Endothelial cell of umbilical vein (primary cell): ENCODE measurements around the gene VIT. TPM values are rescaled to one million over a fixed set of nuclear protein-coding genes. Genes with fewer than 3 reads are reported as not detected.

Experiments
- BruUV-seq: library from RNA; stranded (reverse); fragments of 400-500 nt; replicated peaks from 2 replicates; lab custom pipeline; 2021; lab: Mats Ljungman, UMichigan
- CTCF ChIA-PET: fragments of 300-600, 350-600 bp; sonication (Branson Sonifier 250); formaldehyde crosslinking; loops from one replicate; lab custom pipeline; 2021; ENCODE audit warnings: antibody characterized with exemption, inconsistent platforms; lab: Charles Lee
- POLR2A ChIA-PET: fragments of 300-600, 350-600 bp; sonication (Branson Sonifier 250); formaldehyde crosslinking; loops from one replicate; lab custom pipeline; 2021; ENCODE audit warnings: antibody characterized with exemption, inconsistent platforms; lab: Charles Lee
- DNase-seq: peaks from one replicate; pipeline ENCODE4 v3.0.0-alpha.2; 2011; ENCODE audit warnings: low read depth, low spot score
- FAIRE-seq: peaks from 2 replicates; lab custom pipeline; 2011; peaks lifted over from hg19 to GRCh38; lab: Jason Lieb, UNC
- H2AFZ ChIP-seq: 2 replicates; pipeline ENCODE4 v1.6.0; 2012; ENCODE audit warnings: low read depth, low read length, control low read depth, inconsistent platforms
- H3K27ac ChIP-seq: 2 replicates; pipeline ENCODE4 v1.5.1; 2011; ENCODE audit warnings: low read depth, mild to moderate bottlenecking, control low read depth, low read length, moderate library complexity; ENCODE audit not compliant: insufficient read depth
- H3K27me3 ChIP-seq, 2 experiments: 2 replicates each; pipeline versions ENCODE4 v1.6.0 to v1.6.1; 2011; ENCODE audit warnings: low read length in 2 of 2, mixed read lengths in 1 of 2; ENCODE audit not compliant: control insufficient read depth in 2 of 2, insufficient read depth in 2 of 2
- H3K36me3 ChIP-seq, 2 experiments: 2 replicates in 1 of 2; 3 replicates in 1 of 2; pipeline ENCODE4 v1.5.1; 2011; ENCODE audit warnings: low read length in 2 of 2, mild to moderate bottlenecking in 1 of 2, moderate library complexity in 1 of 2; ENCODE audit not compliant: control insufficient read depth in 2 of 2, insufficient read depth in 2 of 2; ENCODE audit errors: extremely low read depth in 1 of 2
- H3K4me1 ChIP-seq: 3 replicates; pipeline ENCODE4 v1.5.1; 2011; ENCODE audit warnings: mild to moderate bottlenecking, low read length; ENCODE audit not compliant: control insufficient read depth, insufficient read depth; ENCODE audit errors: extremely low read depth
- H3K4me2 ChIP-seq: 2 replicates; pipeline ENCODE4 v1.6.1; 2011; ENCODE audit warnings: low read length, control low read depth, mixed read lengths; ENCODE audit not compliant: insufficient read depth
- H3K4me3 ChIP-seq, 3 experiments: fragments of 200-600 bp in 1 of 3; sonication (generic), shearing (Covaris generic) in 1 of 3; replicated peaks in 1 of 3; 2 replicates each; pipeline ENCODE4 v1.5.1; 2011 to 2016; ENCODE audit warnings: control low read depth in 3 of 3, low read length in 3 of 3, mild to moderate bottlenecking in 2 of 3, inconsistent platforms in 1 of 3, low read depth in 1 of 3, moderate library complexity in 1 of 3; ENCODE audit not compliant: insufficient read depth in 1 of 3
- H3K79me2 ChIP-seq: 2 replicates; pipeline ENCODE4 v1.6.0; 2012; ENCODE audit warnings: low read length, inconsistent platforms; ENCODE audit not compliant: control insufficient read depth, insufficient read depth
- H3K9ac ChIP-seq: replicated peaks from 2 replicates; pipeline ENCODE3; 2011; ENCODE audit warnings: low read length, control low read depth; ENCODE audit not compliant: insufficient read depth; ENCODE audit errors: extremely low read depth
- H3K9me1 ChIP-seq: replicated peaks from 3 replicates; pipeline ENCODE4 v1.6.0; 2011; ENCODE audit warnings: mild to moderate bottlenecking, low read length; ENCODE audit not compliant: control insufficient read depth, insufficient read depth; ENCODE audit errors: extremely low read depth
- H3K9me3 ChIP-seq: replicated peaks from 2 replicates; pipeline ENCODE4 v1.5.1; 2012; ENCODE audit warnings: low read length, inconsistent platforms; ENCODE audit not compliant: control insufficient read depth, insufficient read depth
- H4K20me1 ChIP-seq: replicated peaks from 2 replicates; pipeline ENCODE3; 2011; ENCODE audit warnings: mild to moderate bottlenecking, low read length; ENCODE audit not compliant: control insufficient read depth, insufficient read depth; ENCODE audit errors: extremely low read depth
- EZH2 ChIP-seq: IDR thresholded peaks from 2 replicates; pipeline ENCODE4 v1.6.1; 2012; ENCODE audit warnings: borderline replicate concordance, low read depth, mild to moderate bottlenecking, moderate library complexity, low read length, inconsistent platforms; ENCODE audit not compliant: severe bottlenecking
- FOS ChIP-seq: IDR thresholded peaks from 2 replicates; pipeline ENCODE4 v1.6.1; 2011; ENCODE audit warnings: mild to moderate bottlenecking, low read length, moderate library complexity, borderline replicate concordance; ENCODE audit not compliant: insufficient read depth
- GATA2 ChIP-seq: IDR thresholded peaks from 2 replicates; pipeline ENCODE4 v1.7.0; 2011; ENCODE audit warnings: low read depth, mild to moderate bottlenecking, moderate library complexity, mixed read lengths, low read length; ENCODE audit not compliant: insufficient read length, insufficient read depth
- JUN ChIP-seq: IDR thresholded peaks from 2 replicates; pipeline ENCODE4 v1.6.1; 2011; ENCODE audit warnings: borderline replicate concordance, low read depth; ENCODE audit not compliant: insufficient read length, insufficient read depth
- MAX ChIP-seq: IDR thresholded peaks from 2 replicates; pipeline ENCODE4 v1.6.1; 2011; ENCODE audit not compliant: insufficient read depth, insufficient read length
- MYC ChIP-seq: IDR thresholded peaks from one replicate; pipeline ENCODE4 v1.6.1; 2011; ENCODE audit warnings: mild to moderate bottlenecking, low read depth, low read length
- POLR2A ChIP-seq: IDR thresholded peaks from 2 replicates; pipeline ENCODE4 v1.6.1; 2012; ENCODE audit warnings: low read depth, mild to moderate bottlenecking, control low read depth, low read length
- POLR2AphosphoS5 ChIP-seq: IDR thresholded peaks from 2 replicates; pipeline ENCODE4 v1.6.1; 2012; ENCODE audit warnings: low read depth, mild to moderate bottlenecking, control low read depth, low read length, moderate library complexity; ENCODE audit not compliant: insufficient read depth
- dilution Hi-C: fragments of 300-500 bp; cut with MboI; formaldehyde crosslinking; loops from one replicate; pipeline ENCODE4 v1.15.0; 2019; ENCODE audit warnings: low sequenced_read_pairs; ENCODE audit not compliant: extremely low pct_ligation_motif_present
- intact Hi-C: fragments of 100-400 bp; cut with micrococcal nuclease; formaldehyde crosslinking; loops from one replicate; pipeline ENCODE4 v1.10.0; 2022
- polyA plus RNA-seq, 4 experiments: library from polyadenylated mRNA; depleted of rRNA in 3 of 4; stranded (reverse) in 3 of 4; unstranded in 1 of 4; fragments of >200 nt; gene quantifications; 2 replicates each; pipeline versions ENCODE4 v1.2.1 to v1.2.3, GENCODE V29; 2011 to 2012; ENCODE audit warnings: missing spikeins in 1 of 4
- total RNA-seq: library from RNA; stranded (reverse); gene quantifications from 2 replicates; pipeline ENCODE4 v1.2.3, GENCODE V29; 2021
- TF ChIP-seq, protein P1 (sequence below), 2 donors: IDR thresholded peaks; 1 replicate in 1 of 2; 2 replicates in 1 of 2; pipeline ENCODE4 v1.5.1; 2011; ENCODE audit warnings: low read length in 2 of 2, mild to moderate bottlenecking in 2 of 2, moderate library complexity in 2 of 2, control low read depth in 1 of 2, inconsistent platforms in 1 of 2, low read depth in 1 of 2; ENCODE audit not compliant: insufficient read depth in 1 of 2; ENCODE audit errors: extremely low read depth in 1 of 2

The VIT gene
- total and polyA plus RNA-seq, 2 donors (not counting 3 experiments of a cell fraction or from before 2014, with no cell fraction given) = 0.54 to 0.88 TPM

GRCh38 chr2:36753706-36754221, 57.3 kb downstream of the VIT start:
- BruUV-seq = no TSS peak
- dilution Hi-C loops = no loop called here

GRCh38 chr2:36754578-36754977, 58.1 kb downstream of the VIT start:
- H3K4me1 ChIP-seq = peaks cover 6% of the 10 kb centered on the region
- no peak overlapping the region for H3K9ac ChIP-seq
- no peak for DNase-seq
- H3K27me3 ChIP-seq = no peaks in the 10 kb centered on the region
- intact Hi-C loops (no loop called here), dilution Hi-C loops (no loop called here)
- no peak overlapping the region for H3K4me3 ChIP-seq
- no peaks in the 10 kb centered on the region for H4K20me1 ChIP-seq
- no peaks in the 10 kb centered on the region for H3K79me2 ChIP-seq
- H3K9me1 ChIP-seq = no peaks in the 10 kb centered on the region
- H3K27ac ChIP-seq = no peak overlapping the region
- ChIA-PET CTCF (interaction anchor here (0.9 to 1.2 kb wide), 2 partner anchors 16 to 30 kb away, joined by 3 to 6 read pairs; no protein-coding TSS in a partner anchor), POLR2A (no interaction called here)
- no TSS peak for BruUV-seq
- H2AFZ ChIP-seq = no peak overlapping the region
- no peak overlapping the region for H3K4me2 ChIP-seq
- FAIRE-seq = peak; percentile 15
- no peaks in the 10 kb centered on the region for H3K9me3 ChIP-seq
- no peaks in the 10 kb centered on the region for H3K36me3 ChIP-seq
- TF ChIP-seq, protein P1, sequence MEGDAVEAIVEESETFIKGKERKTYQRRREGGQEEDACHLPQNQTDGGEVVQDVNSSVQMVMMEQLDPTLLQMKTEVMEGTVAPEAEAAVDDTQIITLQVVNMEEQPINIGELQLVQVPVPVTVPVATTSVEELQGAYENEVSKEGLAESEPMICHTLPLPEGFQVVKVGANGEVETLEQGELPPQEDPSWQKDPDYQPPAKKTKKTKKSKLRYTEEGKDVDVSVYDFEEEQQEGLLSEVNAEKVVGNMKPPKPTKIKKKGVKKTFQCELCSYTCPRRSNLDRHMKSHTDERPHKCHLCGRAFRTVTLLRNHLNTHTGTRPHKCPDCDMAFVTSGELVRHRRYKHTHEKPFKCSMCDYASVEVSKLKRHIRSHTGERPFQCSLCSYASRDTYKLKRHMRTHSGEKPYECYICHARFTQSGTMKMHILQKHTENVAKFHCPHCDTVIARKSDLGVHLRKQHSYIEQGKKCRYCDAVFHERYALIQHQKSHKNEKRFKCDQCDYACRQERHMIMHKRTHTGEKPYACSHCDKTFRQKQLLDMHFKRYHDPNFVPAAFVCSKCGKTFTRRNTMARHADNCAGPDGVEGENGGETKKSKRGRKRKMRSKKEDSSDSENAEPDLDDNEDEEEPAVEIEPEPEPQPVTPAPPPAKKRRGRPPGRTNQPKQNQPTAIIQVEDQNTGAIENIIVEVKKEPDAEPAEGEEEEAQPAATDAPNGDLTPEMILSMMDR (IDR thresholded peaks at IDR 0.05; ENCODE audit: extremely low read depth in 1 of 2, insufficient read depth in 1 of 2, low read depth in 1 of 2, low read length in 2 of 2) = no peak
- TF ChIP-seq MAX (no peak), MYC (no peak), POLR2A (no peak), JUN (no peak), EZH2 (no peak), POLR2AphosphoS5 (no peak), FOS (no peak), GATA2 (no peak)

More at GRCh38 chr2:36753706-36754221, 57.3 kb downstream of the VIT start:
- Histone ChIP-seq H3K9ac (no peak overlapping the region), H3K9me3 (no peaks in the 10 kb centered on the region), H3K4me2 (peak overlapping the region; percentile 32), H3K36me3 (no peaks in the 10 kb centered on the region), H2AFZ (peak overlapping the region; percentile 28), H3K27me3 (peaks cover under 1 to 2% of the 10 kb centered on the region in 2 experiments), H3K79me2 (no peaks in the 10 kb centered on the region), H3K9me1 (no peaks in the 10 kb centered on the region), H4K20me1 (no peaks in the 10 kb centered on the region), H3K27ac (no peak overlapping the region), H3K4me3 (no peak overlapping the region), H3K4me1 (peaks cover 6% of the 10 kb centered on the region)
- TF ChIP-seq, protein P1 (IDR thresholded peaks at IDR 0.05; ENCODE audit: extremely low read depth in 1 of 2, insufficient read depth in 1 of 2, low read depth in 1 of 2, low read length in 2 of 2) = no peak
- TF ChIP-seq FOS = peak; percentile 40
- CTCF ChIA-PET = interaction anchor here (0.9 to 1.2 kb wide), 2 partner anchors 17 to 31 kb away, joined by 3 to 6 read pairs; no protein-coding TSS in a partner anchor
- intact Hi-C loops = no loop called here
- FAIRE-seq (peak; percentile 73), DNase-seq (peak; percentile 43)
- POLR2A ChIA-PET = no interaction called here
